Smooth muscle cell (in vitro differentiated cells): Measurements from ENCODE around the gene REXO1. TPM values are rescaled to one million over a fixed set of nuclear protein-coding genes. Genes with fewer than 3 reads are reported as not detected.
A peak's percentile ranks its signal among the peaks of the same experiment; 100 is the strongest.

Experiments used
- DNase-seq: peaks from one replicate; lab custom pipeline; 2025; ENCODE audit not compliant: unreplicated experiment; lab: John Stamatoyannopoulos, UW
- H2AFZ ChIP-seq: fragments of 200-600 bp; sonication (generic); 2 replicates; pipeline ENCODE4 v1.6.0; 2016; ENCODE audit warnings: antibody characterized with exemption, low read depth, mild to moderate bottlenecking
- H3F3A ChIP-seq: fragments of 200-600 bp; sonication (generic); 2 replicates; pipeline ENCODE4 v1.6.0; 2017; ENCODE audit warnings: antibody characterized with exemption, low read depth
- H3K27ac ChIP-seq: fragments of 200-600 bp; sonication (generic); 2 replicates; pipeline ENCODE4 v1.5.1; 2016; ENCODE audit warnings: low read depth, mild to moderate bottlenecking
- H3K27me3 ChIP-seq: fragments of 200-600 bp; sonication (generic); 2 replicates; pipeline ENCODE4 v1.6.1; 2016; ENCODE audit warnings: low read depth, mild to moderate bottlenecking
- H3K36me3 ChIP-seq: fragments of 200-600 bp; sonication (generic); 2 replicates; pipeline ENCODE4 v1.5.1; 2016; ENCODE audit warnings: low read depth
- H3K4me1 ChIP-seq: fragments of 200-600 bp; sonication (generic); 2 replicates; pipeline ENCODE4 v1.5.1; 2016; ENCODE audit warnings: low read depth
- H3K4me2 ChIP-seq: fragments of 200-600 bp; sonication (generic); 2 replicates; pipeline ENCODE4 v1.6.0; 2016; ENCODE audit warnings: mild to moderate bottlenecking
- H3K4me3 ChIP-seq: fragments of 200-600 bp; sonication (generic); 2 replicates; pipeline ENCODE4 v1.5.1; 2016; ENCODE audit warnings: mild to moderate bottlenecking
- H3K79me2 ChIP-seq: fragments of 200-600 bp; sonication (generic); 2 replicates; pipeline ENCODE4 v1.6.0; 2016; ENCODE audit warnings: low read depth, mild to moderate bottlenecking
- H3K9ac ChIP-seq: fragments of 200-600 bp; sonication (generic); 2 replicates; pipeline ENCODE4 v1.6.0; 2016; ENCODE audit warnings: low read depth
- H3K9me3 ChIP-seq: fragments of 200-600 bp; sonication (generic); replicated peaks from 2 replicates; pipeline ENCODE4 v1.5.1; 2016; ENCODE audit warnings: low read depth
- H4K20me1 ChIP-seq: fragments of 200-600 bp; sonication (generic); 2 replicates; pipeline ENCODE4 v1.6.0; 2016; ENCODE audit warnings: low read depth
- WGBS: methylation state at CpG from one replicate; pipeline ENCODE4 v1.1.7; 2016; ENCODE audit warnings: low lambda C conversion rate; 5-methylcytosine and 5-hydroxymethylcytosine counted together
- polyA plus RNA-seq: library from polyadenylated mRNA; unstranded; fragments of >200 nt; fragmentation: Nextera tagmentation; extraction: Ambion mirVana; gene quantifications from 2 replicates; pipeline ENCODE4 v1.2.1, GENCODE V29; 2016
- total RNA-seq: library from RNA; depleted of rRNA; stranded (reverse); fragments of >200 nt; gene quantifications from 2 replicates; pipeline ENCODE4 v1.2.3, GENCODE V29; 2014
- TF ChIP-seq, protein P1 (sequence below): fragments of 200-600 bp; sonication (generic); IDR thresholded peaks from 2 replicates; pipeline ENCODE4 v1.5.1; 2017; ENCODE audit warnings: borderline replicate concordance, mild to moderate bottlenecking, antibody characterized with exemption; ENCODE audit not compliant: insufficient read depth, poor library complexity, severe bottlenecking

The REXO1 gene
- total and polyA plus RNA-seq, 2 experiments from 2014 or later: 10.6 to 11.6 TPM

DNA sequence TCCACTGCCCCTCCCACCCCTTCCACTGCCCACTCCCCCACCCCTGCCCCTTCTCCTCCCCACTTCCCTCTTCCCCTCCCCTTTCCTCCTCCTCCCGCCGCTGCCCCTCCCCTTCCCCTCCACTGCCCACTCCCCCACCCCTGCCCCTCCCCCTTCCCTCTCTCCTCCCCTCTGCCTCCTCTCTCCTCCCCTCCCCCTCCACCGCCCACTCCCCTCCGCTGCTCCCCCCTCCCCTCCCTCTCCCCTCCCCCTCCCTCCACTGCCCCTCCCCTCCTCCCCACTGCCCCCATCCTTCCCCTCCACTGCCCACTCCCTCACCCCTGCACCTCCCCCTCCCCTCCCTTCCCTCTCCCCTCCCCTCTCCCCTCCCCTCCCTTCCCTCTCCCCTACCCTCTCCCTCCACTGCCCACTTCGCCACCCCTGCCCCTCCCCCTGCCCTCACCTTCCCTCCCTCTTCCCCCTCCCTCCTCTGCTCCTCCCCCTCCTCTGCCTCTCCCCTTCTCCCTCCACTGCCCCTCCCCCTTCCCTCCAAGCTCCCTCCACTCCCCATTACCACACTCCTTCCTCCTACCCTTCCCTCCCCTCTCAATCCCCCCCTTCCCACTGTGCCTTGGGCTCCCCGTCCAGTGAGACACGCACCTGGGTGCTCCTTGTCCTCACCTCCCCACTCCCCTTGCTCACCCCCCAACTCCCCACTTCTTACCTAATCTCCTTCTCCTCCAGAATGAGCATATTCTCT lies 58.1 kb downstream of the REXO1 start:
- no peak for DNase-seq
- no peaks in the 10 kb centered on the region for H3K4me1 ChIP-seq
- TF ChIP-seq, protein P1, sequence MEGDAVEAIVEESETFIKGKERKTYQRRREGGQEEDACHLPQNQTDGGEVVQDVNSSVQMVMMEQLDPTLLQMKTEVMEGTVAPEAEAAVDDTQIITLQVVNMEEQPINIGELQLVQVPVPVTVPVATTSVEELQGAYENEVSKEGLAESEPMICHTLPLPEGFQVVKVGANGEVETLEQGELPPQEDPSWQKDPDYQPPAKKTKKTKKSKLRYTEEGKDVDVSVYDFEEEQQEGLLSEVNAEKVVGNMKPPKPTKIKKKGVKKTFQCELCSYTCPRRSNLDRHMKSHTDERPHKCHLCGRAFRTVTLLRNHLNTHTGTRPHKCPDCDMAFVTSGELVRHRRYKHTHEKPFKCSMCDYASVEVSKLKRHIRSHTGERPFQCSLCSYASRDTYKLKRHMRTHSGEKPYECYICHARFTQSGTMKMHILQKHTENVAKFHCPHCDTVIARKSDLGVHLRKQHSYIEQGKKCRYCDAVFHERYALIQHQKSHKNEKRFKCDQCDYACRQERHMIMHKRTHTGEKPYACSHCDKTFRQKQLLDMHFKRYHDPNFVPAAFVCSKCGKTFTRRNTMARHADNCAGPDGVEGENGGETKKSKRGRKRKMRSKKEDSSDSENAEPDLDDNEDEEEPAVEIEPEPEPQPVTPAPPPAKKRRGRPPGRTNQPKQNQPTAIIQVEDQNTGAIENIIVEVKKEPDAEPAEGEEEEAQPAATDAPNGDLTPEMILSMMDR: no peak
- H3K4me3 ChIP-seq: no peak overlapping the region
- H3K9me3 ChIP-seq: no peaks in the 10 kb centered on the region
- WGBS: 0% methylated on average over 1 of the region's 7 CpGs
- H3F3A ChIP-seq: no peaks in the 10 kb centered on the region
- H3K79me2 ChIP-seq: no peaks in the 10 kb centered on the region
- H3K9ac ChIP-seq: no peak overlapping the region
- no peak overlapping the region for H2AFZ ChIP-seq
- peaks cover 19% of the 10 kb centered on the region for H3K27me3 ChIP-seq
- H4K20me1 ChIP-seq: no peaks in the 10 kb centered on the region
- no peak overlapping the region for H3K27ac ChIP-seq
- no peaks in the 10 kb centered on the region for H3K36me3 ChIP-seq
- no peak overlapping the region for H3K4me2 ChIP-seq

DNA sequence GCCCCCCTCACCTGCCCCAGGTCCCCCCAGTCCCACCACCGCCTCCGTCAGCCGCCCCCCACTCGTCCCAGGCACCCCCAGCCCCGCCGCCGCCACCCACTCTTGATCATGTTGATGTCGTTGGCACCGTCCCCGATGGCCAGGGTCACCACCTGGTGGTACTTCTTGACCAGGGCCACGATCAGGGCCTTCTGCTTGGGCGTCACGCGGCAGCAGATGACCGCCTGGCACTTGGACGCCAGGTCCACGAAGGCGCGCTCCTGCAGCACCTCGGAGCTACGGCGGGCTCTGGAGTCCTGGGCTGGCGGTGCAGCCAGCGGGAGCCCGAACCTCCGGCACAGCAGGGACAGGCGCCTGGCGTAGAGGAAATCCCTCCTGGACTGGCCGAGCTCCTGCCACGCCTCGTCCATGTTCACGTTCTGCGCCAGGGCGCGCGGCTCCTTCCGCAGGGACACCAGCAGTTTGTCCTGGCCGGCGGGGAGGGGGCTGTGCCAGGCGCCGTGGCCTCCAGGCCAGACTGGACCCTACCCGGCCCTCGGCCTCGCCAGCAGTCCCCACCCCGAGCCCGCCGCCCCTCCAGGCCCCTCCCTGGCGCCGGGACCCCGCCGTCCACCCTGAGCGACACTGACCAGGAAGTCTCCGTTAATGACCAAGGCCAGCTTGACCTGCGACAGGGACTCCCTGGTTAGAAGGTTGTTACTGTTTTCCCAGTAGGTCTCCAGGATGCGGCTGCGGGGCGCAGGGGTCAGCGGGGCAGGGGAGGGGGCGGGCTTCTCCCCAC lies 58.8 kb downstream of the REXO1 start:
- Histone ChIP-seq H3K4me1 (no peaks in the 10 kb centered on the region), H2AFZ (no peak overlapping the region), H4K20me1 (no peaks in the 10 kb centered on the region), H3K36me3 (no peaks in the 10 kb centered on the region), H3K9me3 (no peaks in the 10 kb centered on the region), H3K9ac (no peak overlapping the region), H3K4me3 (peak overlapping the region; percentile 3), H3K4me2 (peak overlapping the region; percentile 67), H3K27me3 (peaks cover 19% of the 10 kb centered on the region), H3F3A (no peaks in the 10 kb centered on the region), H3K79me2 (no peaks in the 10 kb centered on the region), H3K27ac (no peak overlapping the region)
- TF ChIP-seq, protein P1: no peak
- 7% methylated on average over 49 of the region's 59 CpGs for WGBS
- no peak for DNase-seq

DNA sequence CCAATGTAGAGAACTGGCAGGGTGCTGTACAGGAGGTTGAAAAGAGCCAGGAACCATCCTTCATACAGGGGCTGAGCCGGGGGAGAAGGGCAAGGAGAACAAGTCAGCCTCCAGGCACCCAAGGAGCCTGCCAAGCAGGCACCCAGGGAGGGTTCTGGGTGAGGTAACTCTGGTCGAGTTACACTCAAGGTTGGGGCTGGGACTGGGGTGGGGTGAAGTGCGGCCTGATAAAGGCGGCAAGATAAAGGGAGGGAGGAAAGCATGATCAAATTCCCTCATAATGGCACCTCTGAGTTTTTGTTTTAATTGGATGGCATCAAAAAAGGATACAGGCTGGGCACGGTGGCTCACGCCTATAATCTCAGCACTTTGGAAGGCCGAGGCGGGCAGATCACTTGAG lies 61.2 kb downstream of the REXO1 start:
- no peaks in the 10 kb centered on the region for H4K20me1 ChIP-seq
- 85% methylated on average over 8 of the region's 8 CpGs for WGBS
- no peak overlapping the region for H3K9ac ChIP-seq
- no peaks in the 10 kb centered on the region for H3K9me3 ChIP-seq
- no peaks in the 10 kb centered on the region for H3F3A ChIP-seq
- peaks cover 32% of the 10 kb centered on the region for H3K27me3 ChIP-seq
- H3K4me2 ChIP-seq: no peak overlapping the region
- no peak for DNase-seq
- TF ChIP-seq, protein P1: no peak
- no peak overlapping the region for H2AFZ ChIP-seq
- no peak overlapping the region for H3K4me3 ChIP-seq
- no peaks in the 10 kb centered on the region for H3K36me3 ChIP-seq
- no peaks in the 10 kb centered on the region for H3K4me1 ChIP-seq
- H3K27ac ChIP-seq: no peak overlapping the region
- no peaks in the 10 kb centered on the region for H3K79me2 ChIP-seq

DNA sequence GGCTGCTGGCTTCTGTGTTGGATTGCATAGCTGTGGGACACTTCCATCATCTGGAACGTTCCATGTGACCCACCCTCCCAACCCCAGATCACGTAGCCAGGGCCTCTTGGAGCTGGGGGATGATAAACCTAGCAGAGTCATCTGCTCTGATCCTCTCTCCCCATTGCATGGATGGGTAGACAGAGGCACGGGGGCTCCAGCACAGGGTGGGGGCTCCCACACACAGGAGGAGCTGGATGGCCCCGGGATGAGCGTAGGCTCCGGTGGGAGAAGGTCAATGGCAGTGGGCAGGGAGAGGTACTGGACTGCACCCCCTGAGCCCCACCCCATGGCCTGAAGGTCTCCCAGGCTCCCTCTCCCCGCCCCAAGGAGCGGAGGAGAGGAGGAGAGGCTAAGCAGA lies 61.6 kb downstream of the REXO1 start:
- no peaks in the 10 kb centered on the region for H4K20me1 ChIP-seq
- no peak overlapping the region for H3K4me3 ChIP-seq
- no peak overlapping the region for H3K4me2 ChIP-seq
- no peak overlapping the region for H3K27ac ChIP-seq
- no peaks in the 10 kb centered on the region for H3K4me1 ChIP-seq
- no peaks in the 10 kb centered on the region for H3K9me3 ChIP-seq
- H3K79me2 ChIP-seq: no peaks in the 10 kb centered on the region
- DNase-seq: no peak
- TF ChIP-seq, protein P1: no peak
- H3F3A ChIP-seq: no peaks in the 10 kb centered on the region
- 87% methylated on average over 8 of the region's 8 CpGs for WGBS
- H3K27me3 ChIP-seq: peaks cover 32% of the 10 kb centered on the region
- H3K9ac ChIP-seq: no peak overlapping the region
- no peaks in the 10 kb centered on the region for H3K36me3 ChIP-seq
- H2AFZ ChIP-seq: no peak overlapping the region
